H9 (cell line): ENCODE data around the gene FTH1. TPM values are rescaled to one million over a fixed set of nuclear protein-coding genes. Genes with fewer than 3 reads are reported as not detected.

Experiments used
- DNase-seq: peaks from one replicate; pipeline ENCODE4 v3.0.0-alpha.2; 2017
- H2AFZ ChIP-seq: one replicate; pipeline ENCODE4 v1.6.1; 2013; ENCODE audit warnings: mild to moderate bottlenecking, low read length, control low read depth, moderate library complexity
- H2AK5ac ChIP-seq: 2 replicates; pipeline ENCODE4 v1.6.1; 2013; ENCODE audit warnings: low read length, control low read depth, mixed read lengths; ENCODE audit not compliant: insufficient read length
- H2BK120ac ChIP-seq: one replicate; pipeline ENCODE4 v1.6.1; 2013; ENCODE audit warnings: low read depth, mild to moderate bottlenecking, low read length, control low read depth, inconsistent platforms; ENCODE audit not compliant: poor library complexity, severe bottlenecking
- H2BK12ac ChIP-seq: 2 replicates; pipeline ENCODE4 v1.6.1; 2013; ENCODE audit warnings: low read length, control low read depth, mixed read lengths, low read depth; ENCODE audit not compliant: insufficient read length
- H2BK15ac ChIP-seq: 2 replicates; pipeline ENCODE4 v1.6.1; 2013; ENCODE audit warnings: low read depth, low read length, control low read depth
- H2BK20ac ChIP-seq: one replicate; pipeline ENCODE4 v1.6.1; 2013; ENCODE audit warnings: low read depth, mild to moderate bottlenecking, low read length, control low read depth, inconsistent platforms; ENCODE audit not compliant: poor library complexity, severe bottlenecking
- H2BK5ac ChIP-seq: 2 replicates; pipeline ENCODE4 v1.6.1; 2013; ENCODE audit warnings: low read length, control low read depth, mixed read lengths; ENCODE audit not compliant: insufficient read length
- H3K14ac ChIP-seq: 2 replicates; pipeline ENCODE4 v1.6.1; 2013; ENCODE audit warnings: low read length, control low read depth; ENCODE audit not compliant: insufficient read depth
- H3K18ac ChIP-seq: 2 replicates; pipeline ENCODE4 v1.6.1; 2013; ENCODE audit warnings: low read depth, mild to moderate bottlenecking, mixed read lengths, low read length, control low read depth; ENCODE audit not compliant: insufficient read length
- H3K23ac ChIP-seq: 2 replicates; pipeline ENCODE4 v1.6.1; 2013; ENCODE audit warnings: low read length, control low read depth, mixed read lengths, low read depth; ENCODE audit not compliant: insufficient read length
- H3K23me2 ChIP-seq: 2 replicates; pipeline ENCODE4 v1.6.1; 2013; ENCODE audit warnings: low read depth, mild to moderate bottlenecking, mixed read lengths, low read length, control low read depth; ENCODE audit not compliant: insufficient read length, poor library complexity, severe bottlenecking
- H3K27ac ChIP-seq: 2 replicates; pipeline ENCODE4 v1.5.1; 2013; ENCODE audit warnings: low read length, control low read depth, mixed read lengths, low read depth; ENCODE audit not compliant: insufficient read length
- H3K27me3 ChIP-seq: 2 replicates; pipeline ENCODE4 v1.6.1; 2013; ENCODE audit warnings: low read length, control low read depth, inconsistent platforms; ENCODE audit not compliant: insufficient read depth
- H3K4ac ChIP-seq: 2 replicates; pipeline ENCODE4 v1.6.1; 2013; ENCODE audit warnings: low read depth, mild to moderate bottlenecking, control low read depth, inconsistent platforms, low read length, moderate library complexity
- H3K4me1 ChIP-seq: 2 replicates; pipeline ENCODE4 v1.6.1; 2013; ENCODE audit warnings: low read length, control low read depth, inconsistent platforms; ENCODE audit not compliant: insufficient read depth
- H3K4me2 ChIP-seq: 2 replicates; pipeline ENCODE4 v1.6.1; 2013; ENCODE audit warnings: low read length, control low read depth, mixed read lengths; ENCODE audit not compliant: insufficient read length, insufficient read depth
- H3K56ac ChIP-seq: 2 replicates; pipeline ENCODE4 v1.6.1; 2013; ENCODE audit warnings: low read depth, mild to moderate bottlenecking, mixed read lengths, low read length, control low read depth; ENCODE audit not compliant: insufficient read length
- H3K79me1 ChIP-seq: 2 replicates; pipeline ENCODE4 v1.6.1; 2013; ENCODE audit warnings: low read depth, mild to moderate bottlenecking, moderate library complexity, low read length, control low read depth, inconsistent platforms; ENCODE audit not compliant: insufficient read depth, poor library complexity, severe bottlenecking
- H3K79me2 ChIP-seq: 2 replicates; pipeline ENCODE4 v1.6.1; 2013; ENCODE audit warnings: low read length, control low read depth, inconsistent platforms; ENCODE audit not compliant: insufficient read depth
- H3K9ac ChIP-seq: 2 replicates; pipeline ENCODE4 v1.6.1; 2013; ENCODE audit warnings: low read length, control low read depth, mixed read lengths; ENCODE audit not compliant: insufficient read length; ENCODE audit errors: extremely low read depth
- H3K9me3 ChIP-seq: one replicate; pipeline ENCODE4 v1.6.1; 2013; ENCODE audit warnings: low read depth, low read length, inconsistent platforms; ENCODE audit not compliant: control insufficient read depth
- H3T11ph ChIP-seq: one replicate; pipeline ENCODE4 v1.6.1; 2013; ENCODE audit warnings: mild to moderate bottlenecking, low read length, control low read depth, inconsistent platforms
- H4K20me1 ChIP-seq: one replicate; pipeline ENCODE4 v1.6.1; 2013; ENCODE audit not compliant: control insufficient read depth, insufficient read length, insufficient read depth
- H4K5ac ChIP-seq: 2 replicates; pipeline ENCODE4 v1.6.1; 2013; ENCODE audit warnings: low read depth, mild to moderate bottlenecking, mixed read lengths, low read length, control low read depth; ENCODE audit not compliant: insufficient read length
- H4K8ac ChIP-seq: replicated peaks from 2 replicates; pipeline ENCODE4 v1.6.1; 2013; ENCODE audit warnings: low read length, control low read depth, mixed read lengths, low read depth; ENCODE audit not compliant: insufficient read length
- H4K91ac ChIP-seq: 2 replicates; pipeline ENCODE4 v1.6.1; 2013; ENCODE audit warnings: low read depth, mild to moderate bottlenecking, moderate library complexity, mixed read lengths, low read length, control low read depth; ENCODE audit not compliant: insufficient read length
- H3K27ac Mint-ChIP-seq, 3 experiments: 2 replicates in 2 of 3; 3 replicates in 1 of 3; pipeline ENCODE4 v1.8.0; 2020 to 2021; ENCODE audit warnings: mixed read lengths in 3 of 3, mild to moderate bottlenecking in 1 of 3, moderate library complexity in 1 of 3
- H3K27me3 Mint-ChIP-seq: 2 replicates; pipeline ENCODE4 v1.8.0; 2021; ENCODE audit warnings: low read depth, mild to moderate bottlenecking, moderate library complexity, mixed read lengths
- H3K36me3 Mint-ChIP-seq, 3 experiments: 2 replicates in 2 of 3; 3 replicates in 1 of 3; pipeline ENCODE4 v1.8.0; 2020 to 2021; ENCODE audit warnings: low read depth in 3 of 3, mixed read lengths in 3 of 3; ENCODE audit not compliant: insufficient read depth in 1 of 3
- H3K4me1 Mint-ChIP-seq, 2 experiments: 2 replicates each; pipeline ENCODE4 v1.8.0; 2020; ENCODE audit warnings: mixed read lengths in 2 of 2
- H3K4me3 Mint-ChIP-seq, 2 experiments: 2 replicates in 1 of 2; 3 replicates in 1 of 2; pipeline ENCODE4 v1.8.0; 2020 to 2021; ENCODE audit warnings: mild to moderate bottlenecking in 2 of 2, mixed read lengths in 2 of 2, moderate library complexity in 1 of 2
- H3K9me3 Mint-ChIP-seq, 2 experiments: 2 replicates in 1 of 2; 3 replicates in 1 of 2; pipeline ENCODE4 v1.8.0; 2020; ENCODE audit warnings: mild to moderate bottlenecking in 2 of 2, mixed read lengths in 2 of 2, moderate library complexity in 1 of 2
- CTCF ChIP-seq: fragments of 200-600 bp; sonication (generic); conservative IDR thresholded peaks from 3 replicates; pipeline ENCODE4 v1.8.0; 2021; ENCODE audit warnings: antibody characterized with exemption, mild to moderate bottlenecking
- WGBS: extraction: QIAGEN DNeasy Blood & Tissue Kit; methylation state at CpG from one replicate; pipeline ENCODE4 v1.1.7; 2013; ENCODE audit warnings: missing lambda C conversion rate, low lambda C conversion rate, mixed read lengths; ENCODE audit not compliant: insufficient read length; ENCODE audit errors: extremely low coverage; 5-methylcytosine and 5-hydroxymethylcytosine counted together
- total RNA-seq: library from RNA; stranded (reverse); gene quantifications from 2 replicates; pipeline ENCODE4 v1.2.1, GENCODE V29; 2021

Gene FTH1
- total RNA-seq, 1 experiment from 2014 or later, result 1,505 TPM

GRCh38 chr11:61967924-61968757 lies 707 bp upstream of the FTH1 start:
- Histone ChIP-seq H2AFZ (no peak overlapping the region), H2BK15ac (0 out of 2 replicates have a peak overlapping the region, but pooled peaks have one; percentile 27), H3K27me3 (no peaks in the 10 kb centered on the region), H3K14ac (peak overlapping the region; percentile 99), H4K20me1 (no peaks in the 10 kb centered on the region), H4K5ac (peak overlapping the region; percentile 93), H3K23me2 (peaks cover 16% of the 10 kb centered on the region), H4K8ac (no peak overlapping the region), H3K18ac (peak overlapping the region; percentile 99), H3K9ac (peak overlapping the region; percentile 97), H2BK12ac (peak overlapping the region; percentile 69), H3K9me3 (no peaks in the 10 kb centered on the region), H4K91ac (peak overlapping the region; percentile 94), H3K56ac (peak overlapping the region; percentile 67), H2BK20ac (no peak overlapping the region), H3K4me1 (peaks cover 12% of the 10 kb centered on the region; the same call in 1 of the 2 replicates), H3K79me2 (peaks cover 14% of the 10 kb centered on the region), H3T11ph (peak overlapping the region; percentile 78), H2BK120ac (peak overlapping the region; percentile 85), H3K79me1 (peaks cover 4% of the 10 kb centered on the region), H2BK5ac (peak overlapping the region; percentile 74), H3K4me2 (peak overlapping the region; percentile 89), H3K4ac (peak overlapping the region; percentile 94), H3K23ac (no peak overlapping the region), H2AK5ac (peak overlapping the region; percentile 67), H3K27ac (peak overlapping the region; percentile 68)
- Mint-ChIP-seq H3K4me3 (peak overlapping the region; percentile 91 to 94), H3K27ac (peak overlapping the region; percentile 95 to 98 (median 96)), H3K9me3 (no peaks in the 10 kb centered on the region), H3K36me3 (peaks cover 29 to 39% (median 37%) of the 10 kb centered on the region in 3 experiments; a peak in 6 of 7 replicates), H3K4me1 (peaks cover 39 to 50% of the 10 kb centered on the region in 2 experiments), H3K27me3 (peaks cover 1% of the 10 kb centered on the region; the same call in 1 of the 2 replicates)
- WGBS, result no CpG with 5 or more reads among the region's 53 CpGs
- DNase-seq, result no peak
- no peak for TF ChIP-seq CTCF
